ENCODE data around the gene CARMIL1.
"Not testable (repeated sequence)": the region's sequence is repeated elsewhere in the genome, so short reads cannot be mapped to it uniquely, and the experiment has no call there.

Gene CARMIL1

DNA sequence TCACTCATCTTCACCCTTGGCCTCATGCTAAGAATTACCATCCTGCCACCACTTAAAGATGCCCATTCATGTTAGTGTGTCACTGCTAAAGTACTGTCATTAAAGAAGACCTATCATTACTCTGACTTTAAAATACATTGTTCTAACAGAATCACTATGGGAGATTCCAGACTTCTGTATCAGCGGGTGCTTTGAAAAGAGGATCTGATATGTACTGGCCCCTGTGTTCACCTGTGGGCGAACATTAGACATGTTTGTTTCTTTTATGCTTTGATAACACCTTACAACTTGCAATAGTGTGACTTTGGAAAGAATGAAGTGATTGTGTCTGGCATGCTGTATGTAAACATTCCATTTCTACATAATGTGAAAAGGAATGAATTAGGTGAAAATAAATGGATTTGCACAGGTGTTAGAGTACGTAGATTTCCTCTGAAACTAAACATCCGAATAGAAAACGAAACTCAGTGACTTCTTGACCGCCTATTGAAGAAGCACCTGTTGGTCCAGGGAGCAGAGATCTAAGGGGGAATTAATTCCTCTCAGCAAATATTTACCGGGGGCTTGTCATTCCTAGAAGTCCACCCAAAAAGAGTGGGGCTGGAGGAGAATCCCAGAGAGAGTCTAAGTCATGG lies 132.3 kb downstream of the CARMIL1 start:
- DNase-seq (ENCODE audit: low read depth) = no peak

DNA sequence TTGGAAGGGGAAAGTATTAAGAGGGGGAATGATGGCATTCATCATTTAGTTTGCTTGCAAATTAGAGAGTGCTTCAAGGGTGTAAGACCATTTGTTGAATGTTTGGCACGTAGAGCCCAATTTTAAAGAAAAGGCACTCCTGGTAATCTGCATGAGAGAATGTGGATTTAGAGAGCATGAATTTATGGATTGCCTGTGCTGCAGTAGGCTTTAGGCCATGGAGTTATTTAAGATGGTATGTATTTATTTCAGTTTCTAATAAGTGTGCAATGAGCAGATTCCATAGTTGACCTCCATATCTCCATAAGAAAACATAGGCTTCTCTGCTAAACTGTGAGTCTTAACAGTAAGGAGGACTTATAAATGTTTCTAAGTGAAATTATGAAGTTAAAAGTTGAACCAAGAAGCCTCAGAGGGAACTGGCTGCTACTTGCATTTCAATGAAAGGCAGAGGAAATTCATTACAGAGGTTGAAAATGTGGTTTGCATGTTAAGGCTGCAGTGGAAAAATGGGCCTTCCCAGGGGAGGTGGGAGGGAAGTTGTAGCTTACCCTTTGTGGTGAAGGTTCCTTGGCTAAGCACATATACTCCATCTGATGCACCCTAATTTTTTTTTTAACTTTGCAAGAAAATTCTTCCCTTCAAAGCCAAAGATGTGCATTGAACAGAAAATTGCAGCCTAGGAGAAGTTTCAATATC lies 134.2 kb downstream of the CARMIL1 start:
- no peak for DNase-seq (ENCODE audit: low read depth)

DNA sequence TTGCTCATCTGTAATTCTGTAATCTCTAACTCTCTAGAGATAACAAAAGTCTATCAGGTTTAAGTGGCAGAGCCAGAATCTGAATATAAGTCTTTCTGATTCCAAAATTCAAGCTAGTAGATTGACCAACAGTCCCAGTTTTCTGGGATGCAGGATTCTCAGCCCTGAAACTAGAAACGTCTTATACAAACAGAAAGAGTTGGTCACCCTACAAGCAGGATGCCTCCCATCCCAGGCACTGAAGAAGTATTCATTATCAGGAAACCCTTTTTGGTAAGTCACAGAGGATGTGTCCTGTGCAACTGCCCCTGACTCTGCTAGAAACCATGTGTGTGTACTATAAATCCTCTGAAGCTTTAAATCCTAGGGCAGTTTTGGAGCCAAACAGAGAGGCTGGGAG lies 135.0 kb downstream of the CARMIL1 start:
- no peak for DNase-seq (ENCODE audit: low read depth)

DNA sequence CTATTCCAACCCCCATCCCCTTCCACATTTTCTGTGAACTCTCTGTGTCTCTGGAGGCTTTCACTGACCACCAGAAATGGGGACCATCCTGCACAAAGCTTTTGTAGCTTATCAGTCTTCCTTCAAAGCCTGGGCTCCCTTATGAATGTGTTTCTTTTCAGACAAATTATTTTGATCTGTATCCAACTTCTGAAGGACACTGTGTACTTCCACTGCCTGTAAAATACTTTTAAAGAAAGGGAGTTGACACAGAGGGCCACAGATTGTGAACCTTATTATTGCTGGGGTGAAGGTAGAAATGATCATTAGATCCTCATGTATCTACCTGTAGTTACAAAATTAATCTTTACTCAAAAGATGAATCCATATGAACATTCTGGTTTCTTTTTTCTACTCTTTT lies 135.6 kb downstream of the CARMIL1 start:
- no peak for DNase-seq (ENCODE audit: low read depth)

DNA sequence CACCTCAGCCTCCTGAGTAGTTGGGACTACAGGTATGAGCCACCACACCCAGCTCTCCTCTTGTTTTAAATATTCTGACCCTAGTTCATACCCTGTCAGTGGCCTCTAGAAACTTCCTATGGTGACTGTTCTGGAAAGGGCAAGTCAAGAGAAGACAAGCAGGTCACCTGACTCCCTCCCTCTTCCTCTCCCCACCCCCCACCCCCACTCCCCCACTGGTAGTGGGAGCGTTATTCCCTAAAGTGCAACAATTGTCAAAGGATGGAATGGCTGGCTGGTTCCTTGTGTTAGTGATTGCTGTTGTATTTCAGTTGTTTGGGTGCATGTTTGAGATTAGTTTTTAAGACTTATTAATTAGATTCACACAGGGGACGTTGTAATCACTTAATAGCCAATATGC lies 136.1 kb downstream of the CARMIL1 start:
- no peak for DNase-seq (ENCODE audit: low read depth)

DNA sequence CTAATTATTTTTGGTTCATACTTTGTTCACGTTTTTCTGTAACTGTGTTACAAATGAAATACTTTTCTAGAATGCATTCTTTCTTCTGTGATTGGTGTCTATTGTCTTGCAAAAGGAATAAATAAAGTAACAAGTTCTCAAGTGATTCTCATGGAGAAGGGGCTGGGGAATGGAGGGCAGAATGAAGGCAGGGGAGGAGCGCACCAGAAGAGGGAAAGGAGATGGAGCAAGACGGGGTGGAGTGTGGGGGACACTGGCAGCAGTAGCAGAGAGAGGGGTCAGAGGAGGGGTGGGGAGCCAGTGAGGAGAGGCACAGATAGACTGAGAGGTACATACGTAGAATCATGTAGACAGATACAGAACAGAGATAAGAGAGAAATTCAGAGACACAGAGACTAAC lies 136.5 kb downstream of the CARMIL1 start:
- no peak for DNase-seq (ENCODE audit: low read depth)

DNA sequence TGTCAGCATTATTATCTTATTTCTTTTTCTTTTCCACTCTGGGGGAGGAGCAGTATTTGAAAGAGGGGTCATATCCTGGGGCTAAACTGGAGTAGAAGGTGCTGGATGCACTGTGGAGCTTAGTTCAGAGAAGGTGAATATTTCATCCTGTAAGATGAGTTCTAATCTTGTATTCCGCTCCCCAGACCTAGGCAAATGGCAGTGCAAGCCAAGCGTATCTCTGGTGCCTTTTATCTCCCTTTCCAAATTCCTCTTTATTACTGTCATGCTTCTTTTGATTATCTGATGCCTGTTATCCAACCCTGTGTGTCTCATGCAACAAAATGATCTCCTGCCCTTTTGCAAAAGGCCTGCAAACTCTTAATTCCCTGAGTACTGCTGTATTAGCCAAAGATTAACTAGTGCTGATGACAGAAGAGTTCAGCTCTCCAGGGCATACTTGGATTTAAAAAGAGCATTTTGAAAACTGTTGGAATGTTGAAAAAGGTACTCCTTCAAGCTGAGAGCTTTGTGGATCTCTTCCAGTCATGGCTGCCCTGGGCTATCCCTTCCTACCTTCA lies 138.0 kb downstream of the CARMIL1 start:
- DNase-seq (ENCODE audit: low read depth) = no peak

DNA sequence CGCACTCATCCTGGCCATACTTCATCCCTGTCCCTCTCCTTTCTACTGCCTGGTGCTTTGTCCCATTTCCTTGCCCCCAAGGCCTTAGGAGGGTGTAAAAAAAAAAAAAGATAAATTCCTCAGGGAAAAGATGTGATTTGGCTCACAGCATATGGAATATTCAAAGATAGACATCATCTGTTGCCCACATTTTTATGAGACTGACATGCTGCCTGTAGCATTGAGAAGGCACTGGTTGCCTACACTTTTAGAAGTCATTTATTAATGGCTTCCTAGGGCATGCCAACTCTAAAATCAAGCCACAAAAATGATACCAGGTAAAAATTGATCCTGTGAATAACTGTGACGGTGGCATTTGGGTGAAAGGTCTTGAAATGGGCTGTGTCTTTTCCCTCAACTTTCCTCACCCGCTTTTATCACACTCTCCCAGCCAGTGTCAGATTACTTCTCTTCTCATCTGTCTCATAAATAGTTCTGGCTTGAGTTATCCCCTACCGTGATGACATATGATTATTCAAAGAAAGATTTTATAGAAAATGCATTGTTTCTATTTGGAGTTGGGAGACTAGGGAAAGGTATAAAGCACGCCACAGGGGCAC lies 139.4 kb downstream of the CARMIL1 start:
- no peak for DNase-seq (ENCODE audit: low read depth)

DNA sequence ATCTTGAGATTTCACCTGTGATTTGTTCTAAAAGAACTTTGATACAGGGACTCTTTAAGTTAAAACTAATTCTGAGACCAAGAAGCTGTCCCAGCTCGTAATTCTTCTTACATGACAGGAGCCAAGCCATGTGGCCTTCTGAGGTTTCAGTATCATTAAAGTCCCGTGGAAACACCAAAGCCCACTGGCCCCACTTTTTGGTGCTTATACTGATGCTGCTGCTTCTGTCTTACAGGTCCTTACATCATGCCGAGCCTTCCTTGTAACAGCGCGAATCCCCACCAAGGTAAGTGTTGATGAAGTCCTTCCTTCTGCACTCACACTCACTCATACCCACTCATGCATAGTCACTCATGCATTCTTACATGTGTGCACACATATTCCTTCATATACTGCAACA lies 140.7 kb downstream of the CARMIL1 start:
- no peak for DNase-seq (ENCODE audit: low read depth)

DNA sequence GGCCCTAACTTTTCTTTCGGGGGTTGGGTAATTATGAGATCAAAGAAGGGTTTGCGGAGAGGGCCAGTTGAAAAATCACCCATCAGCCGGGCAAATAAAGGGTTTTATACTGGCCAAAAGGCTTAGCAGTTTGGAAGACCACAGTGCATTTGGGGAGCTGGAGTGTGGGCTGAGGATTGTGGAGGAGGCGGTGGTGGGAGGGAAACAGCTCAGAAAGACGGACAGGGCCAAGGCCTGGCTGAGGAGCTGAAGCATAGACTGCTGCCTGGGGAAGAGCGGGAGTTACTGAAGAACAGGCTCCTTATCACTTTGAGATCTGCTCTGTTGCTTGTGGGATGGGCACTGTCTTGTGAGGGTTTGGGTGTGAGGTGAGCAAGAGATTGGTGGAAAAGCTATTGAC lies 144.2 kb downstream of the CARMIL1 start:
- DNase-seq (ENCODE audit: low read depth) = no peak

DNA sequence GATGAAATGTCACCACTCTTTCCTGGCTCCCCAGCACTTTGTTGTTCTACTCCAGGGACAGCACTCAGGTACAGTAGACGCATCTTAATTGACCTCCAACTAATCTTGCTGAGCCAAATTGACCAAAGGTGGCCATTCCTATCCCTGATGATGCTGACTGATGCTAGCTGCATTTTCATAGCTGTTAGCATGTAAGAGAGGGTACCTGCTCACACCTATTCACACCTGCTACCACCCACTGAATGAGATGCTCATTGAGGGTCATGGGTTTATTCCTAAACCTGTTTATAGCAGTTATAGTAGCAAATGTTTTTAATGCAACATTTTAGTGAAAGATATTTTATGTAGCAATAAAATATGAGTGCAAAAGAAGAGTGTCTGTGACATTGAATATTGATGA lies 145.1 kb downstream of the CARMIL1 start:
- DNase-seq (ENCODE audit: low read depth) = no peak

DNA sequence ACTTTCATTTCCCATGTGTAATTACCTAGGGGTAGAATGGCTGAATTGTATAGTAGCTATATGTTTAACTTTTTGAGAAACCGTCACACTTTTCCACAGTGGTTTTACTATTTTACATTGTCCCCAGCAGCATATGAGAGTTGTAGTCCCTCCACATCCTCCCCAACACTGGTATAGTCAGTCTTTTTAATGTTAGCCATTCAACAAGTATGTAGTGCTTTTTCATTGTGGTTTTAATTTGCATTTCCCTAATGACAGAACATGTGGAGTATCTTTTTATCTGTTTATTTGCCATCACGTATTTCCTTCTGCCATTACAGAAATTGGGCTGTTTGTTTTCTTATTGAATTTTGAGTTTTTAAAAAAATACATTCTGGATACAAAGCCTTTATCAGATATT lies 148.4 kb downstream of the CARMIL1 start:
- no peak for DNase-seq (ENCODE audit: low read depth)

DNA sequence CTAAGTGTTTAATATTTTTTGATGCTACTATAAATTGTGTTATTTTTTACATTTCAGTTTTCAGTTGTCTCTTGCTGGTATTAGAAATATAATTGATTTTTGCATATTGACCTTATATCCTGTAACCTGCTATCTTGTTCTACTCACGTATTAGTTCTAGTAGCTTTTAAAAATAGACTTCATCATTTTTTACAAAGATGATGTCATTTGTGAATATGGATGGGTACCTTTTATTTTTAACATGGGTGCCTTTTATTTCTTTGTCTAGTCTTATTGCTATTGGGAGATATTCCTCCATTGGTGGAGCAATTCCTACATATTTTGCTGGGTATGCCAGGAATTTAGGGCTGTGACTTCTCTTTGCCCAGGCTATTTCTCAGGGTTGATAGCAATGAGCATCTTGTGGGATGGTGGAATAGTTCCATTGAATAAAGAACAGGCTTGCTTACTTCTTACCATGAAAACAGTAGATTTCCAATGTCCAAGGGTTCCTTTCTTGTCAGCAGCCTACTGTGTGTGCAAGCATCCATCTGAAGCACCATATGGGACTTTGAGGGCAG lies 149.7 kb downstream of the CARMIL1 start:
- DNase-seq (ENCODE audit: low read depth) = no peak

DNA sequence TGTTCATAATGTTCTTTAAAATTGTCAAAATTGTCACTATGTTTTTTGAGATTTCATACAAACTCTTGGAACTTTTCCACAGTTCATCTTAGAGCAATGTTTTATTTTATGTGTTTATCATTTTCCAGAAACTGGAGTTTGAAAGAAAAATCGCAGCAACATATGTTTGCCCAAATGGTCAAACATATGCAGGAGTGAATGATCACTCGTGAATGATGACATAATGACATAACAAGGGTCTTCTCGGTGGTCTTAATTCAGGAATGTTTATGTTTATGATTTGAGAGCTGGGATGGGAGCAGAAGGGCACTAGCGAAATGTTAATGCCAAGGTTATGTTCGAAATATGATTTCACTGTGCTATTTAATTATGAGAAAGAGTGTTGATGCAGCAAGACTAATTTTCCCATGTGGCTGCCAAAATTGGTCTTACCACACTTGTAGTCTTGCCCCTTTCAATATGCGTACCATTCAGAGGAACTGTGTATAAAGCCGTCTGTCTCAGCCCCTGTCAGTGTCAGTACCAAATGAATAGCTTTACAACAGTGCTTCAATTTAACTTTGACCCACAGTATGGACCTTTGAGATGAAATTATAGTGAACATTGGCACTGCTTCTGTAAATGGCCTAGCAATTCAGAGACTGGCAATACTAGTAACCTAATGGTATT lies 152.3 kb downstream of the CARMIL1 start:
- no peak for DNase-seq (ENCODE audit: low read depth)

DNA sequence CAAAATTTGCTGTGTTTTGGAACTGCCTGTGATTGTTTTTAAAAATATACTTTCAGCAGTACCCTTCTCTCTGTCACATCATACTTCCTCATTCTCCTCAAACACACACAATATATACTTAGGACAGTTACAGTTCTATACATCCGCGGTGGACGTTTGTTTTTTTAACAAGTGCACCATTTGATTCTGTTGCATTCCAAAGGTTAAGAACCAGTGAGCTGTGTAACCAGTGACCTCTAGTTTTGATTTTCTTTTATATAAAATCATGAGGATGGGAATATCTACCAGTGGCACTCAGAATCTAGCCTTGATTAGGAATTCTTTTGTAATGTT lies 152.8 kb downstream of the CARMIL1 start:
- no peak for DNase-seq (ENCODE audit: low read depth)

DNA sequence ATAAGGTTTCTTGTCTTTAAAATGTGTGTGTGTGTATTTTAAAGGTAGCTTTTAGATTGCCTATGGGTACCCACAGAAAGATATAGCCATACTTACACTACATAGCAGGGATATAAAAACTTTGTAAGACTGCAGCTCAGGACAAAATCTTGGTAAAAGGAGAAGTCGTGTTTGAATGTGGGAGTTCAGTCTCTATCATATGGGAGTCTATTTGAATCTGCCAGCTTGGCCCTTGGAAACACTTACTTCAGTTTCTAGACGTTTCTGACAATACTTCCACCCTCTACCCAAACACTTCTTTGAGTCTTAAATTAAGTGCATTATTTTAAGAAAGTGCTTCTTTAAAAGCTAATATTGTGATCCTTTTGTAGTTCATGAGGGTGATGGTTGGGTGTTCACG lies 155.7 kb downstream of the CARMIL1 start:
- DNase-seq (ENCODE audit: low read depth) = no peak

DNA sequence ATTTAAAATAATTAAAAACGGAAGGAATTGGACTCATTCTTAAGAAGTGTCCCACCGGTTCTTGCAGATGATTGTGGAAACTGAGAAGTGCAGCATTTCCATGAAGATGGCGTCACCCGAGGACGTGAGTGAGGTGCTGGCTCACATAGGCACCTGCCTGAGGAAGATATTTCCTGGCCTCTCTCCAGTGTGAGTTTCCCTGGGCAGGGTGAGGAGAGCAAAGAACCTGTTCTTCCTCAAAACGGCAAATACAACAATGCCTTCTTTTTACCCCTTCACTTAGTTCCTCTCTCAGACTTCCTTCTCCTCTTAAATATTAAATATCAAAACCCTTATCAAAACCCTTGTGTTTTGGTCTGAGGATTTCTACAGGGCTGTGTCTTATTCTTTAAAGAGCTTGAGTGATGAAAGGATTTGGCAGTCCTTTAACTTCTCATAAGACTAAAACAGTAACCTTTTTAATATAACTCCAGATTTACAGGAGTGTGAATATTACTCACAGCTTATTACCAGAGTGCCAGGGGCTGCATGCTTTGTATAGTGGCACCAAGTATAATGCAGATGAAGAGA lies 156.3 kb downstream of the CARMIL1 start:
- no peak for DNase-seq (ENCODE audit: low read depth)

DNA sequence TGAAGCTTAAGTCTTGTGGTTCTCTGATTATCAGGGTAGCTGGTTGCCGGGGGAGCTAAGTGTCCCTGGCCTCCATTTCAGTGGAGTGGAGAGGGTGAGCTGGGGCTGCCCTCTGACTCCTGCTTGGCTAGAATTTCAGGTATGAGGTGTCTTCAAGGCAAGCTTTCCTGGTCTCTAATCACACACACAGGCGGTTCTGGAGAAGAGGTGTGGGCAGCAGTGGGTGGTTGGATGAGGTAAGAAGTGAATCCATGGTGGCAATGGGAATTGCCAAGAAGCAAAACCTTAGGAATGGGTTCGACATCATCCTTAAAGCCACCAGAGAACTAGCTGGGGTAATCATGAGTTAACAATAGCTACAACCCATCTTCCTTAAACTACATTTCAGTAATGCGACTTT lies 157.6 kb downstream of the CARMIL1 start:
- no peak for DNase-seq (ENCODE audit: low read depth)

DNA sequence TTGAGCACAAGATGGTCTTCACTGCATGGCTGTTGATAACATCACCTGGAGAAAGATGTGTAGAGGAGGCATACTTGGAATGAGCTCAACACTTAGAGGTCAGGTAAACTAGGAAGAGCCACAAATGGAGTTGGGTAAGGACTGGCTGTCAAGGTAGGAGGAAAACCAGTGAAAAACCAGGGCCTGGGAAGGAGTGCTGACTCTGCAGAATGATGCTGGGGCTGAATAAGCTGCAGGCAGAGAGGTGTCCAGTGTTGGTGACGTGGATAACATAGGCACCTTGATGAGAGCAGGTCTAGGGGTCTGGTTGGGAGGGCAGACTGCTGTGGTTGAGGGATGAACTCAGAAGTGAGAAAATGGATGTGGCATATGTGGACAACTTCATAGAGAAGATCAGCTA lies 160.2 kb downstream of the CARMIL1 start:
- DNase-seq (ENCODE audit: low read depth) = no peak

DNA sequence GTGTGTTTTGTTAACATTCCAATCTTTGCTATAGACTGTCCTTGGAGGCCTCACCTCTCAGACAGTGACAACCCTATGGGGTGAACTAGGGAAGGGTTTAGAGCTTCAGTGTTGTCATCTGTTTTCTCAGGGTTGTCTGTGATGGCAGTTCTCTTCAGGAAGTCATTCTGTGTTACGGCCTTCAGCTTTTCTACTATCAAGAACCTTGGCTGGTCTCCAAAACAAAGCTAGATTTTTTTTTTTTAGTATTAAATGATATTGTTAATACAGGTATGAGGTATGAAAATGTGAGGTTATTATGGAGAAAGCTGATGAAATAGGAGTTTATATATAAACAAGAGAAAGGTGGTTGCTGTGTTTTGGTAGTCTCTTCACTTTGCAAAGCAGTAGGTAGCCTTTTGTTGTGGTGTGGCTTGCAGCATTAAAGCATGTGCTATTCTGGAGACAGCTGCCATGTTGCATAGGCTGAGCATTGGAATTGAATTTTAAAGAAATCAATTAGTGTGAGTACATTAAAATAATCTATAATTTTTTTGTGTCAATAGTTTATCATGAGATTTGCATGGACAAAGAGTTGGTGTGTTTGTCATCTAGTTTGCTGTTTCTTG lies 162.6 kb downstream of the CARMIL1 start:
- DNase-seq (ENCODE audit: low read depth) = no peak

DNA sequence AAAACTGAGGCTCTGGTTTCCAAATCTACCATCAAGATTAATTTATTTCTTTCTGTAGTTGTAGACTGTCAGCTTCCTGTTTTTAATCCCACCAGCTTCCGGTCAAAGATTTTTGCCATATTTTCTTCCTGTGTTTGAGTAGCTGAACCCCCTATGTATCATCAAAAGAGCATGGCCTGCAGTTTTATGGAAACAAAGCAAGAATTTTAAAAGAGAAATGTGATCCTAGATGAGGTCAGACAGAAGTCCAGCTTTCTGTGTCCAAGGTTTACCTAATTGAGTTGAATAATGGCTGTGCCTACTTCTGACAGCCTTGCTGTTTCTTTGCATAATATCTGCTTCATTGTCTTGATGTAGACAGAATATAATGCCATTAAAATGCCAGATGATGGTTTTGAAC lies 163.7 kb downstream of the CARMIL1 start:
- no peak for DNase-seq (ENCODE audit: low read depth)

DNA sequence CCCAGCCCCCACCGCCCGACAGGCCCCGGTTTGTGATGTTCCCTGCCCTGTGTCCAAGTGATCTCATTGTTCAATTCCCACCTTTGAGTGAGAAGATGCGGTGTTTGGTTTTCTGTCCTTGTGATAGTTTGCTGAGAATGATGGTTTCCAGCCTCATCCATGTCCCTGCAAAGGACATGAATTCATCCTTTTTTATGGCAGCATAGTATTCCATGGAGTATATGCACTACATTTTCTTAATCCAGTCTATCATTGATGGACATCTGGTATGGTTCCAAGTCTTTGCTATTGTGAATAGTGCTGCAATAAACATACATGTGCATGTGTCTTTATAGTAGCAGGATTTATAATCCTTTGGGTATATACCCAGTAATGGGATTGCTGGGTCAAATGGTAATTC lies 165.3 kb downstream of the CARMIL1 start:
- DNase-seq (ENCODE audit: low read depth) = not testable (repeated sequence)

All from stimulated activated CD8-positive, alpha-beta memory T cell treated with anti-CD3 and anti-CD28 coated beads, Interleukin-7, amount 100 ng/mL, for 24 hours (primary cell).